Upper lobe of left lung (tissue), 6 donors: ENCODE results near the gene MYLIP. TPM values are rescaled to one million over a fixed set of nuclear protein-coding genes. Genes with fewer than 3 reads are reported as not detected.

ENCODE experiments used
- ATAC-seq, 2 donors: fragments of 200-7000 bp; cut with Tn5 transposase; one replicate each; pipeline ENCODE4 v1.9.1; 2022; ENCODE audit warnings: mild to moderate bottlenecking in 2 of 2, moderate library complexity in 2 of 2; ENCODE audit not compliant: low FRiP score in 2 of 2
- DNase-seq, 2 donors: peaks; one replicate each; pipeline ENCODE4 v3.0.0-alpha.2; 2019 to 2020
- H3K27ac ChIP-seq, 4 donors: fragments of 200-600 bp; sonication (generic); one replicate each; pipeline ENCODE4 v1.5.1; 2016 to 2019
- H3K27me3 ChIP-seq, 4 donors: fragments of 200-600 bp; sonication (generic); one replicate each; pipeline ENCODE4 v1.5.1; 2017 to 2019
- H3K36me3 ChIP-seq, 4 donors: fragments of 200-600 bp; sonication (generic); one replicate each; pipeline ENCODE4 v1.5.1; 2016 to 2019
- H3K4me1 ChIP-seq, 4 donors: fragments of 200-600 bp; sonication (generic); one replicate each; pipeline ENCODE4 v1.5.1; 2018 to 2019
- H3K4me3 ChIP-seq, 4 donors: fragments of 200-600 bp; sonication (generic); one replicate each; pipeline ENCODE4 v1.5.1; 2017 to 2019; ENCODE audit warnings: mild to moderate bottlenecking in 2 of 4, moderate library complexity in 1 of 4
- H3K9me3 ChIP-seq, 4 donors: fragments of 200-600 bp; sonication (generic); one replicate each; pipeline ENCODE4 v1.5.1; 2018 to 2019
- CTCF ChIP-seq, 6 experiments: fragments of 450-650 bp in 4 of 6; fragments of 200-600 bp in 2 of 6; sonication (generic) in 2 of 6; IDR thresholded peaks; one replicate each; pipeline ENCODE4 v1.5.1; 2016 to 2019; ENCODE audit warnings: antibody characterized with exemption in 6 of 6
- EP300 ChIP-seq, 4 donors: sonication (generic); formaldehyde crosslinking; IDR thresholded peaks; one replicate each; pipeline ENCODE4 v1.5.1; 2017; ENCODE audit warnings: antibody characterized with exemption in 4 of 4, control low read depth in 2 of 4
- POLR2A ChIP-seq, 4 donors: fragments of 450-650 bp; IDR thresholded peaks; one replicate each; pipeline ENCODE4 v1.5.1; 2016 to 2017; ENCODE audit warnings: antibody characterized with exemption in 4 of 4, mild to moderate bottlenecking in 2 of 4
- POLR2AphosphoS5 ChIP-seq, 2 donors: sonication (generic); formaldehyde crosslinking; IDR thresholded peaks; one replicate each; pipeline ENCODE4 v1.5.1; 2017; ENCODE audit warnings: antibody characterized with exemption in 2 of 2
- WGBS, 2 donors: methylation state at CpG; one replicate each; pipeline ENCODE4 v1.1.5; 2017 to 2018; 5-methylcytosine and 5-hydroxymethylcytosine counted together
- total RNA-seq, 6 donors: library from RNA; depleted of rRNA in 4 of 6; stranded (reverse); fragments of >200 nt in 4 of 6; gene quantifications; one replicate each; pipeline versions ENCODE4 v1.1.0 to v1.2.1, GENCODE V29; 2016 to 2021
- donor health status: DM: no; HTN: no; CAD: no; lungs with moderate emphysema.
- donor health status: DM: no; HTN: yes; CAD: no; lungs with severe emphysema.

MYLIP gene
- total RNA-seq, 6 donors from 2014 or later, result 29.9 to 95.3 (median 43.9) TPM

- TF ChIP-seq POLR2A (IDR thresholded peaks at IDR 0.05) (no peak), CTCF (IDR thresholded peaks at IDR 0.05) (no peak), POLR2AphosphoS5 (IDR thresholded peaks at IDR 0.05) (no peak), EP300 (IDR thresholded peaks at IDR 0.05) (no peak)
- DNase-seq (no peak), ATAC-seq (no peak)
- Histone ChIP-seq H3K27me3 (no peaks in the 10 kb centered on the region), H3K9me3 (no peaks in the 10 kb centered on the region), H3K27ac (peak overlapping the region in 3 of 4 donors; percentile 2 to 53 (median 27)), H3K36me3 (no peaks in the 10 kb centered on the region), H3K4me1 (peaks cover 76 to 80% (median 79%) of the 10 kb centered on the region in 4 donors), H3K4me3 (peak overlapping the region in 1 of 4 donors; percentile 64)
- 7 to 20% methylated on average over 1 of the region's 1 CpG for WGBS, 2 donors
These were observed 5.5 kb downstream of the MYLIP start for GRCh38 chr6:16134430-16134829.

- Histone ChIP-seq H3K4me1 (peaks cover 76 to 83% (median 81%) of the 10 kb centered on the region in 4 donors), H3K27ac (peak overlapping the region in 3 of 4 donors; percentile 2 to 53 (median 27)), H3K9me3 (no peaks in the 10 kb centered on the region), H3K4me3 (no peak overlapping the region), H3K27me3 (no peaks in the 10 kb centered on the region), H3K36me3 (no peaks in the 10 kb centered on the region)
- ATAC-seq (no peak), DNase-seq (no peak)
- TF ChIP-seq EP300 (IDR thresholded peaks at IDR 0.05), result no peak
- no peak for TF ChIP-seq POLR2AphosphoS5 (IDR thresholded peaks at IDR 0.05)
- no peak for TF ChIP-seq POLR2A (IDR thresholded peaks at IDR 0.05)
- no peak for TF ChIP-seq CTCF (IDR thresholded peaks at IDR 0.05)
These were observed 6.2 kb downstream of the MYLIP start for GRCh38 chr6:16135066-16135465.

- H3K27ac ChIP-seq, result peak overlapping the region in 1 of 4 donors; percentile 14
- H3K4me1 ChIP-seq, result peaks cover 80 to 82% (median 81%) of the 10 kb centered on the region in 4 donors
- H3K27me3 ChIP-seq, result no peaks in the 10 kb centered on the region
- ATAC-seq, result no peak
- TF ChIP-seq POLR2AphosphoS5 (IDR thresholded peaks at IDR 0.05) (no peak), EP300 (IDR thresholded peaks at IDR 0.05) (no peak), POLR2A (IDR thresholded peaks at IDR 0.05) (no peak), CTCF (IDR thresholded peaks at IDR 0.05) (no peak)
- no peaks in the 10 kb centered on the region for H3K9me3 ChIP-seq
- H3K4me3 ChIP-seq, result no peak overlapping the region
- 70 to 76% methylated on average over 3 of the region's 3 CpGs for WGBS, 2 donors
- DNase-seq, result no peak
- peaks cover 0 to 3% (median 0%) of the 10 kb centered on the region in 4 donors for H3K36me3 ChIP-seq
These were observed 7.2 kb downstream of the MYLIP start for GRCh38 chr6:16136091-16136490.

GRCh38 chr6:16136621-16137450, 8.0 kb downstream of the MYLIP start:
- peak overlapping the region in 3 of 4 donors; percentile 6 to 45 (median 24) for H3K27ac ChIP-seq
- TF ChIP-seq EP300 (IDR thresholded peaks at IDR 0.05) (no peak), CTCF (IDR thresholded peaks at IDR 0.05) (no peak), POLR2AphosphoS5 (IDR thresholded peaks at IDR 0.05) (no peak), POLR2A (IDR thresholded peaks at IDR 0.05) (no peak)
- peak in 1 of 2 donors; percentile 37 for DNase-seq
- peaks cover 4 to 10% (median 5%) of the 10 kb centered on the region in 4 donors for H3K36me3 ChIP-seq
- H3K27me3 ChIP-seq, result no peaks in the 10 kb centered on the region
- no peaks in the 10 kb centered on the region for H3K9me3 ChIP-seq
- H3K4me1 ChIP-seq, result peaks cover 73 to 77% (median 75%) of the 10 kb centered on the region in 4 donors
- 32 to 45% methylated on average over 5 of the region's 5 CpGs for WGBS, 2 donors
- H3K4me3 ChIP-seq, result peak overlapping the region in 1 of 4 donors; percentile 1
- ATAC-seq, result peak; percentile 76 to 85
